Breast epithelium (tissue), 4 donors: Measurements from ENCODE around the gene ANKRD17. TPM values are rescaled to one million over a fixed set of nuclear protein-coding genes. Genes with fewer than 3 reads are reported as not detected.
"Not testable (repeated sequence)": the region's sequence is repeated elsewhere in the genome, so short reads cannot be mapped to it uniquely, and the experiment has no call there.

Experiments used
- DNase-seq, 2 donors: peaks; one replicate each; pipeline ENCODE4 v3.0.0-alpha.2; 2019; ENCODE audit warnings: low spot score in 2 of 2
- H3K27ac ChIP-seq, 2 donors: fragments of 200-600 bp; sonication (generic) in 1 of 2; one replicate each; pipeline ENCODE4 v1.5.1; 2016 to 2019; ENCODE audit warnings: mild to moderate bottlenecking in 1 of 2
- H3K27me3 ChIP-seq, 2 donors: fragments of 200-600 bp; sonication (generic) in 1 of 2; one replicate each; pipeline versions ENCODE4 v1.5.1 to v1.6.0; 2017 to 2019; ENCODE audit warnings: control low read depth in 1 of 2, mild to moderate bottlenecking in 1 of 2
- H3K36me3 ChIP-seq: fragments of 200-600 bp; one replicate; pipeline ENCODE4 v1.5.1; 2019
- H3K4me1 ChIP-seq, 2 donors: fragments of 200-600 bp; sonication (generic); one replicate each; pipeline ENCODE4 v1.5.1; 2016 to 2019; ENCODE audit warnings: control low read depth in 1 of 2
- H3K4me3 ChIP-seq, 3 donors: fragments of 200-600 bp; sonication (generic); 1 replicate in 2 of 3; 2 replicates in 1 of 3; pipeline ENCODE4 v1.5.1; 2016 to 2019; ENCODE audit warnings: mild to moderate bottlenecking in 3 of 3, moderate library complexity in 2 of 3
- H3K9me3 ChIP-seq, 2 donors: fragments of 200-600 bp; sonication (generic) in 1 of 2; one replicate each; pipeline ENCODE4 v1.5.1; 2016 to 2019; ENCODE audit warnings: control low read depth in 1 of 2
- CTCF ChIP-seq, 3 donors: fragments of 450-650 bp; IDR thresholded peaks; one replicate each; pipeline ENCODE4 v1.5.1; 2016 to 2017; ENCODE audit warnings: antibody characterized with exemption in 3 of 3, mild to moderate bottlenecking in 3 of 3, moderate library complexity in 3 of 3
- POLR2A ChIP-seq: fragments of 450-650 bp; IDR thresholded peaks from one replicate; pipeline ENCODE4 v1.6.1; 2016; ENCODE audit warnings: antibody characterized with exemption, mild to moderate bottlenecking, moderate library complexity
- POLR2AphosphoS5 ChIP-seq, 3 donors: sonication (generic); formaldehyde crosslinking; IDR thresholded peaks; one replicate each; pipeline ENCODE4 v1.6.1; 2017; ENCODE audit warnings: antibody characterized with exemption in 3 of 3
- intact Hi-C: fragments of 100-400 bp; cut with DNase I; formaldehyde crosslinking; loops from one replicate; pipeline ENCODE4 v1.15.1; 2023; ENCODE audit warnings: low total_unique reads
- total RNA-seq, 3 donors: library from RNA; depleted of rRNA; stranded (reverse); fragments of >200 nt; gene quantifications; one replicate each; pipeline ENCODE4 v1.1.0, GENCODE V29; 2016

ANKRD17 gene
- 10 to 100 TPM; 53.0 to 81.4 (median 69.2) TPM for total RNA-seq

GRCh38 chr4:73258686-73259570 lies at the start of gene ANKRD17:
Gene ANKRD17, minus strand, starts transcription at chr4:73258798. Its CDS starts 130 bp downstream, at chr4:73258668.
- intact Hi-C loops = loop anchor here (5.0 kb wide), 1 partner anchor 192 kb away; the partner anchor contains the start of gene COX18
- DNase-seq = peak; percentile 89 to 91
- peaks cover 5 to 7% of the 10 kb centered on the region in 2 donors for H3K4me1 ChIP-seq

GRCh38 chr4:73308286-73308685 lies 49.7 kb upstream of the ANKRD17 start:
- no peaks in the 10 kb centered on the region for H3K9me3 ChIP-seq
- no peak overlapping the region for H3K27ac ChIP-seq
- no peak overlapping the region for H3K4me3 ChIP-seq
- H3K36me3 ChIP-seq = no peaks in the 10 kb centered on the region
- no peak for TF ChIP-seq POLR2A
- TF ChIP-seq CTCF (IDR thresholded peaks at IDR 0.05) = no peak
- no peak for TF ChIP-seq POLR2AphosphoS5 (IDR thresholded peaks at IDR 0.05)
- intact Hi-C loops = no loop called here
- no peaks in the 10 kb centered on the region for H3K4me1 ChIP-seq
- no peaks in the 10 kb centered on the region for H3K27me3 ChIP-seq
- DNase-seq = no peak

More at GRCh38 chr4:73258686-73259570, at the start of gene ANKRD17:
- no peaks in the 10 kb centered on the region for H3K9me3 ChIP-seq
- H3K27ac ChIP-seq = peak within 1 kb of the TSS; percentile 99
- no peaks in the 10 kb centered on the region for H3K36me3 ChIP-seq
- TF ChIP-seq CTCF (IDR thresholded peaks at IDR 0.05) = peak; percentile 37 to 71 (median 71)
- peak; percentile 78 for TF ChIP-seq POLR2A
- peak; percentile 88 to 94 (median 94) for TF ChIP-seq POLR2AphosphoS5 (IDR thresholded peaks at IDR 0.05)
- H3K27me3 ChIP-seq = no peaks in the 10 kb centered on the region
- H3K4me3 ChIP-seq = peak within 1 kb of the TSS; percentile 61 to 94 (median 82)

DNA sequence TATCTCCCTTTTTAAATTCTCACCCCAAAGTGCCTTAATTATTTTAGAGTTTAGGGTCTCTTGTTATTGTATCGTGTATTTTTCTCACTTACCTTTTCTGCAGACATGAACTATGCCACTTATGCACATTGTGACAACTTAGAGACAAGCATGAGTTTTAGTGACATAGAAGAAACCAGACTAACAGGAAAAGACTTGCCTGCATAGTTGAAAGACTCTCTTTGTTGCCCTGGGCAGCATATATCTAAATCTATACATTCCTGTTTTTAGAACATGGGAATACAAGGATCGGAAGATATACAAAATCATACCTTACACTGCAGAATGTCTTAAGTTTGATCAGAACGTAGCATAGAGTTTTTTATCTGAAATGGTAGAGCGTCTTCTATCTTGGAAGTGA lies 45.1 kb upstream of the ANKRD17 start:
- H3K27me3 ChIP-seq = no peaks in the 10 kb centered on the region
- intact Hi-C loops = no loop called here
- TF ChIP-seq POLR2AphosphoS5 (IDR thresholded peaks at IDR 0.05) (no peak), CTCF (IDR thresholded peaks at IDR 0.05) (no peak), POLR2A (no peak)

GRCh38 chr4:73299548-73300280 lies 41.1 kb upstream of the ANKRD17 start:
- H3K4me1 ChIP-seq = no peaks in the 10 kb centered on the region
- DNase-seq = no peak
- intact Hi-C loops = no loop called here

More for the DNA sequence above, 45.1 kb upstream of the ANKRD17 start:
- Histone ChIP-seq H3K4me3 (no peak overlapping the region), H3K4me1 (no peaks in the 10 kb centered on the region), H3K36me3 (no peaks in the 10 kb centered on the region), H3K27ac (no peak overlapping the region), H3K9me3 (peaks cover 0 to 6% of the 10 kb centered on the region in 2 donors)
- no peak for DNase-seq

GRCh38 chr4:73292661-73293060 lies 34.1 kb upstream of the ANKRD17 start:
- H3K27ac ChIP-seq, H3K27me3 ChIP-seq, H3K4me3 ChIP-seq, DNase-seq, H3K36me3 ChIP-seq, H3K4me1 ChIP-seq, intact Hi-C loops: not testable (repeated sequence)
- peaks cover 13 to 15% of the 10 kb centered on the region in 2 donors for H3K9me3 ChIP-seq

More at GRCh38 chr4:73299548-73300280, 41.1 kb upstream of the ANKRD17 start:
- Histone ChIP-seq H3K27me3 (no peaks in the 10 kb centered on the region), H3K4me3 (no peak overlapping the region), H3K36me3 (no peaks in the 10 kb centered on the region), H3K9me3 (peaks cover 0 to 6% of the 10 kb centered on the region in 2 donors), H3K27ac (no peak overlapping the region)
- TF ChIP-seq POLR2AphosphoS5 (IDR thresholded peaks at IDR 0.05) = no peak
- TF ChIP-seq CTCF (IDR thresholded peaks at IDR 0.05) = no peak
- no peak for TF ChIP-seq POLR2A
